Erythroblast (primary cell): ENCODE results near the gene SMYD1.

Experiments used
- GATA1 ChIP-seq: IDR thresholded peaks from 2 replicates; pipeline ENCODE4 v1.6.1; 2011; ENCODE audit warnings: low read depth, mild to moderate bottlenecking, control low read depth, low read length, moderate library complexity
- POLR2A ChIP-seq: IDR thresholded peaks from 2 replicates; pipeline ENCODE4 v1.6.1; 2011; ENCODE audit warnings: mild to moderate bottlenecking, low read length

DNA sequence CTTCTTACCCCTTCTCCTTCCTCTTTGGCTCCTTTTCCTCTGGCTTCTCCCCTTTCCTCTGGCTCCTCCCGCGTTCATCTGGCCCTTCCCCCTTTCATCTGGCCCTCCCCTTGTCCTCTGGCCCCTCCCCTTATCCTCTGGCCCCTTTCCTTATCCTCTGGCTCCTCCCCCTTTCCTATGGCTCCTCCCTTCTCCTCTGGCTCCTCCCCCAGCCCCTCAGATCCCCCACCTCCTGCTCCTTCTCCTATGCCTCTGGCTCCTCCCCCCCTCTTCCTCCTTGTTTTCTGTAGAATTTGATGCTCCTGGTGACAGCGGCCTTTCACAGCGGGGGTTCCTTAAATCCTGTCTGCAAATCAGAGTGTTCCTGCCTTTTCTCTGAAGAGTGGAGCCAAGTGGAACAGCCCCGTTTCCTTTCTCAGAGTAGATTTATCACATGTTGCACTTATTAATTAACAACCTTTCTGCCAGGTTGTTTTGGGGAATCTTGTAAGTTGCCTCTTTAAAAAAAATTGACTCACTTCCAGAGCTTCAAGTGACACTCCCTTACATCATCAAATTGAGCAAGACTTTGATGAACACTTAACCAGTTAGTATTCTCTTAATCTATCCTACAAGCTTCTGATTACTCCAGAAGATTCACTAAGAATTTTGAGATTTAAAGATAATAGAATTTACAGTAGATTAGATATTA, 32.3 kb downstream of the SMYD1 start:
- no peak for TF ChIP-seq POLR2A
- TF ChIP-seq GATA1, result no peak
